C1 segment of cervical spinal cord (tissue), 14 donors: Measurements from ENCODE around the gene KRTAP5-5.
A peak's percentile ranks its signal among the peaks of the same experiment; 100 is the strongest.
"Not testable (repeated sequence)": the region's sequence is repeated elsewhere in the genome, so short reads cannot be mapped to it uniquely, and the experiment has no call there.

Source experiments
- DNase-seq, 14 donors: peaks; one replicate each; lab custom pipeline; 2025; lab: John Stamatoyannopoulos, UW

The KRTAP5-5 gene

GRCh38 chr11:1607156-1607845 lies 22.3 kb upstream of the KRTAP5-5 start:
- DNase-seq: not testable (repeated sequence)

GRCh38 chr11:1607901-1608300 lies 21.7 kb upstream of the KRTAP5-5 start:
- DNase-seq: not testable (repeated sequence)

GRCh38 chr11:1608363-1608762 lies 21.2 kb upstream of the KRTAP5-5 start, which contains the start of gene KRTAP5-3:
TSS of gene KRTAP5-3 (minus strand) at chr11:1608463. CDS start at chr11:1608385, 78 bp downstream.
- DNase-seq: no peak

- DNase-seq: no peak
Observed at GRCh38 chr11:1618231-1618630, 11.3 kb upstream of the KRTAP5-5 start.

- no peak for DNase-seq
Observed at GRCh38 chr11:1619449-1619848, 10.1 kb upstream of the KRTAP5-5 start.

- no peak for DNase-seq
Observed at GRCh38 chr11:1622086-1622485, 7.5 kb upstream of the KRTAP5-5 start, which contains the start of gene KRTAP5-4. TSS of gene KRTAP5-4 (minus strand) at chr11:1622138. CDS start at chr11:1622093, 45 bp downstream.

GRCh38 chr11:1623716-1624115 lies 5.9 kb upstream of the KRTAP5-5 start:
- DNase-seq: no peak

GRCh38 chr11:1624621-1625020 lies 5.0 kb upstream of the KRTAP5-5 start:
- no peak for DNase-seq

GRCh38 chr11:1625541-1625940 lies 4.0 kb upstream of the KRTAP5-5 start:
- DNase-seq: no peak

GRCh38 chr11:1628506-1629325 lies 859 bp upstream of the KRTAP5-5 start:
- DNase-seq: peak in 8 of 14 donors; percentile 9 to 67 (median 22)

- no peak for DNase-seq
Observed at GRCh38 chr11:1630271-1630670, 696 bp downstream of the KRTAP5-5 start.

GRCh38 chr11:1631066-1631568 lies 1.5 kb downstream of the KRTAP5-5 start:
- no peak for DNase-seq

GRCh38 chr11:1632053-1632714 lies 2.6 kb downstream of the KRTAP5-5 start:
- no peak for DNase-seq

- no peak for DNase-seq
Observed at GRCh38 chr11:1633864-1634263, 4.3 kb downstream of the KRTAP5-5 start.

- no peak for DNase-seq
Observed at GRCh38 chr11:1636291-1636950, 6.8 kb downstream of the KRTAP5-5 start.

- DNase-seq: no peak
Observed at GRCh38 chr11:1637628-1638027, 8.1 kb downstream of the KRTAP5-5 start.

- DNase-seq: no peak
Observed at GRCh38 chr11:1638344-1638743, 8.8 kb downstream of the KRTAP5-5 start.

GRCh38 chr11:1639102-1639620 lies 9.6 kb downstream of the KRTAP5-5 start:
- no peak for DNase-seq

GRCh38 chr11:1639666-1640065 lies 10.1 kb downstream of the KRTAP5-5 start:
- no peak for DNase-seq

- peak in 3 of 14 donors; percentile 2 to 5 (median 3) for DNase-seq
Observed at GRCh38 chr11:1640076-1640946, 10.7 kb downstream of the KRTAP5-5 start.
